ENCODE results near the gene APEH. TPM values are rescaled to one million over a fixed set of nuclear protein-coding genes. Genes with fewer than 3 reads are reported as not detected.

The APEH gene
- total RNA-seq, 1 donor from 2014 or later = 88.5 TPM

- TF ChIP-seq, protein P1, sequence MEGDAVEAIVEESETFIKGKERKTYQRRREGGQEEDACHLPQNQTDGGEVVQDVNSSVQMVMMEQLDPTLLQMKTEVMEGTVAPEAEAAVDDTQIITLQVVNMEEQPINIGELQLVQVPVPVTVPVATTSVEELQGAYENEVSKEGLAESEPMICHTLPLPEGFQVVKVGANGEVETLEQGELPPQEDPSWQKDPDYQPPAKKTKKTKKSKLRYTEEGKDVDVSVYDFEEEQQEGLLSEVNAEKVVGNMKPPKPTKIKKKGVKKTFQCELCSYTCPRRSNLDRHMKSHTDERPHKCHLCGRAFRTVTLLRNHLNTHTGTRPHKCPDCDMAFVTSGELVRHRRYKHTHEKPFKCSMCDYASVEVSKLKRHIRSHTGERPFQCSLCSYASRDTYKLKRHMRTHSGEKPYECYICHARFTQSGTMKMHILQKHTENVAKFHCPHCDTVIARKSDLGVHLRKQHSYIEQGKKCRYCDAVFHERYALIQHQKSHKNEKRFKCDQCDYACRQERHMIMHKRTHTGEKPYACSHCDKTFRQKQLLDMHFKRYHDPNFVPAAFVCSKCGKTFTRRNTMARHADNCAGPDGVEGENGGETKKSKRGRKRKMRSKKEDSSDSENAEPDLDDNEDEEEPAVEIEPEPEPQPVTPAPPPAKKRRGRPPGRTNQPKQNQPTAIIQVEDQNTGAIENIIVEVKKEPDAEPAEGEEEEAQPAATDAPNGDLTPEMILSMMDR (IDR thresholded peaks at IDR 0.05) = no peak
- DNase-seq (no peak), ATAC-seq (no peak)
- Histone ChIP-seq H3K9me3 (no peaks in the 10 kb centered on the region), H3K36me3 (no peaks in the 10 kb centered on the region), H3K27me3 (no peaks in the 10 kb centered on the region), H3K27ac (no peak overlapping the region), H3K4me3 (no peak overlapping the region), H3K4me1 (no peaks in the 10 kb centered on the region)
- intact Hi-C loops (cut with DNase I) = no loop called here
These were observed 35.7 kb upstream of the APEH start for GRCh38 chr3:49638445-49638844.

DNA sequence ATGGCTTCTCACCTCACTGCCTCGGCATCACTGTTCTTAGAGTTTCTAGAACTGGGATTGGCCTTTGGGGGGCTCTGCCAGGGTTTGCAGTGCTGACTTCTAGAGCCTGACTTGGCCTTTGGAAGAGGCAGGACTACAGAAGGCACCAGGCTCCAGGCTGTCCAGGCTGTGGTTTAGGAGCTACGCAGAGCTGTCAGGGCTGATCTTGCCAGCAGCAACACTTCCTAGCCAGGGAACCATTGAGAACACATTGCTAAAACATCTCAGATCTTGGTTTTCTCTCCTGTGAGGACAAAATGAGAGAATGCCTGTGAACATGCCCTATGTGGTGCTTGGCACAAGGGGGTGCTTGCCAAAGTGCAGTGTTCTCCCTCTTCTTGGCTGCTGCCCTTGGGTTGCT is 34.6 kb upstream of the APEH start:
- no peaks in the 10 kb centered on the region for H3K4me1 ChIP-seq
- ATAC-seq (no peak), DNase-seq (no peak)
- no peaks in the 10 kb centered on the region for H3K36me3 ChIP-seq
- no peak overlapping the region for H3K4me3 ChIP-seq
- no peaks in the 10 kb centered on the region for H3K27me3 ChIP-seq
- no peak overlapping the region for H3K27ac ChIP-seq
- intact Hi-C loops (cut with DNase I) = no loop called here
- TF ChIP-seq, protein P1 (IDR thresholded peaks at IDR 0.05) = no peak
- H3K9me3 ChIP-seq = no peaks in the 10 kb centered on the region

DNA sequence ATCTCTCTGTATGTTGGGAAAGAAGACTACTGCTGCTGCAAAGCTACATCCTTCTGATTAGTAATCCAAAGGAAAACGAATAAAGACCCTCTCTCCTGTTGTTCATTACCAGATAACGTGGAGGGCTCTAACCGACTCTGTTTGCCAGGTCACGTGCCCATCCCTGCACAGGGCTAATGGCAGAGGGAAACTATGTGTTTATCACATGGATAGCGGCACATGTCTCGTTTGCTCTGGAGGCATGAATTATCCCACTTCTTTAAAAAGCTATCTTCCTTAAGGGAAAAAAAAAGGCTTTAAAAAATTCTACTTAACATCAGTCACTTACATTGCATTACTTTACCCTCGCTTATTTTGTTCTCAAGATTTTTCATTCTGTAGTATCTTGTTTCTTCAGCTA is 32.9 kb upstream of the APEH start:
- ATAC-seq (no peak), DNase-seq (no peak)
- intact Hi-C loops (cut with DNase I) = no loop called here
- Histone ChIP-seq H3K27me3 (no peaks in the 10 kb centered on the region), H3K4me1 (no peaks in the 10 kb centered on the region), H3K36me3 (no peaks in the 10 kb centered on the region), H3K9me3 (no peaks in the 10 kb centered on the region), H3K4me3 (no peak overlapping the region), H3K27ac (no peak overlapping the region)
- TF ChIP-seq, protein P1 (IDR thresholded peaks at IDR 0.05) = no peak

- H3K27me3 ChIP-seq = no peaks in the 10 kb centered on the region
- TF ChIP-seq, protein P1 (IDR thresholded peaks at IDR 0.05) = no peak
- no peaks in the 10 kb centered on the region for H3K4me1 ChIP-seq
- H3K36me3 ChIP-seq = no peaks in the 10 kb centered on the region
- no peak for ATAC-seq
- DNase-seq = no peak
- no peak overlapping the region for H3K4me3 ChIP-seq
- no peaks in the 10 kb centered on the region for H3K9me3 ChIP-seq
- no peak overlapping the region for H3K27ac ChIP-seq
- intact Hi-C loops (cut with DNase I) = no loop called here
These were observed 32.0 kb upstream of the APEH start for GRCh38 chr3:49641921-49642707.

DNA sequence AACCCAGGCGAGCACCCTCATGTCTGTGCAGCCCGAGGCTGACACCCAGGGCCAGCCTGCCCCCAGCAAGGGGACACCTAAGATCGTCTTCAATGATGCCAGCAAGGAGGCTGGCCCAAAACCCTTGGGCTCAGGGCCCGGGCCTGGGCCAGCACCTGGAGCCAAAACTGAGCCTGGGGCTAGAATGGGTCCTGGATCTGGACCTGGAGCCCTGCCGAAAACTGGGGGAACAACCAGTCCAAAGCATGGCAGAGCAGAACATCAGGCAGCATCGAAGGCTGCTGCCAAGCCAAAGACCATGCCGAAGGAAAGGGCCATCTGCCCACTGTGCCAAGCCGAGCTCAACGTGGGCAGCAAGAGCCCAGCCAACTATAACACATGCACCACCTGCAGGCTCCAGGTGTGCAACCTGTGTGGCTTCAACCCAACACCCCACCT is 31.4 kb upstream of the APEH start:
- DNase-seq = no peak
- H3K27me3 ChIP-seq = no peaks in the 10 kb centered on the region
- TF ChIP-seq, protein P1 (IDR thresholded peaks at IDR 0.05) = no peak
- H3K9me3 ChIP-seq = no peaks in the 10 kb centered on the region
- ATAC-seq = no peak
- no peak overlapping the region for H3K27ac ChIP-seq
- intact Hi-C loops (cut with DNase I) = no loop called here
- H3K36me3 ChIP-seq = no peaks in the 10 kb centered on the region
- H3K4me3 ChIP-seq = no peak overlapping the region
- H3K4me1 ChIP-seq = no peaks in the 10 kb centered on the region

All from upper lobe of right lung (tissue), 1 donor.